HL-60 (cell line): ENCODE results near the gene SLC10A1.

Source experiments
- DNase-seq, 2 experiments: peaks; one replicate each; pipeline ENCODE4 v3.0.0-alpha.2; 2010 to 2020; ENCODE audit warnings: low read depth in 1 of 2, low spot score in 1 of 2
- H3K27ac ChIP-seq: fragments of 250-450 bp; sonication (Bioruptor Pico); replicated peaks from 2 replicates; pipeline ENCODE4 v1.5.1; 2020; ENCODE audit warnings: mild to moderate bottlenecking, moderate library complexity
- H3K27me3 ChIP-seq: fragments of 250-450 bp; sonication (Bioruptor Pico); 2 replicates; pipeline ENCODE4 v1.5.1; 2021; ENCODE audit warnings: mild to moderate bottlenecking, moderate library complexity; ENCODE audit not compliant: insufficient read depth, poor library complexity, severe bottlenecking
- H3K4me3 ChIP-seq: replicated peaks from 2 replicates; pipeline ENCODE4 v1.5.1; 2011; ENCODE audit warnings: mild to moderate bottlenecking, control low read depth, low read length; ENCODE audit not compliant: insufficient read depth
- GABPA ChIP-seq: IDR thresholded peaks from 2 replicates; pipeline ENCODE4 v1.6.1; 2012; ENCODE audit warnings: low read depth
- POLR2AphosphoS5 ChIP-seq: IDR thresholded peaks from 2 replicates; pipeline ENCODE4 v1.6.1; 2012; ENCODE audit warnings: low read depth
- SPI1 ChIP-seq: IDR thresholded peaks from 2 replicates; pipeline ENCODE4 v1.6.1; 2012; ENCODE audit warnings: low read depth, mild to moderate bottlenecking, borderline replicate concordance
- TF ChIP-seq, protein P1 (sequence below): IDR thresholded peaks from one replicate; pipeline ENCODE4 v1.5.1; 2011; ENCODE audit warnings: low read length, control low read depth, inconsistent platforms; ENCODE audit not compliant: insufficient read depth
- TF ChIP-seq, protein P2 (sequence below): IDR thresholded peaks from 2 replicates; pipeline ENCODE4 v1.6.1; 2012; ENCODE audit warnings: low read depth; ENCODE audit not compliant: insufficient replicate concordance

SLC10A1 gene

DNA sequence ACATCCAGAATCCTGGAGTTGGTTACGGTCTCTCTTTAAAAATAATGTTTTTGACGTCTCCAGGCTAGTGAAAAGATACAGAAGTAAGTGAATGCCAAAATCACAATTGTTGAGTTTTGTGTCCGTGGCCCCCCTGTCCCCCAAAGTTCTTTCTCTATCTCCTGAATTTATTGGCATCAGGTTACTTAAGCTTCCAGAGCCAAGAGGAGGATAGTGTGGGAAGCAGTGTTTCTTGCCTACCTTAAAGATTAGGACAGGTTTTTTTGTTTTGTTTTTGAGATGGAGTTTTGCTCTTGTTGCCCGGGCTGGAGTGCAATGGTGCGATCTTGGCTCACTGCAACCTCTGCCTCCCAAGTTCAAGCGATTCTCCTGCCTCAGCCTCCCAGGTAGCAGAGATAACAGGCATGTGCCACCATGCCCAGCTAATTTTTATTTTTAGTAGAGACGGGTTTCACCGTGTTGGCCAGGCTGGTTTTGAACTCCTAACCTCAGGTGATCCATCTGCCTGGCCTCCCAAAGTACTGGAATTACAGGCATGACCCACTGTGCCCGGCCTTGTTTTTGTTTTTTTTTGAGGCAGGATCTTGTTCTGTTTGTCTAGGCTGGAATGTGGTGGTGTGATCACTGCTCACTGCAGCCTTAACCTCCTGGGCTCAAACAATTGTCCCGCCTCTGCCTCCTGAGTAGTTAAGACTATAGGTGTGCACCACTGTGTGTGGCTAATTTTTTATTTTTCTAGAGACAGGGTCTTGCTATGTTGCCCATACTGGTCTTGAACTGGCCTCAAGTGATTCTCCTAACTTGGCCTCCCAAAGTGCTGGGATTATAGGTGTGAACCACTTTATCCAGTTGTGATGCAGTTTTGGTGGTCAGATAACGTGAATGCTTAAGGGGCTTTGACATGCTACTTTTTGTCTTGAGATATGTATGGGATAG, 24.7 kb downstream of the SLC10A1 start:
- H3K4me3 ChIP-seq, result no peak overlapping the region

DNA sequence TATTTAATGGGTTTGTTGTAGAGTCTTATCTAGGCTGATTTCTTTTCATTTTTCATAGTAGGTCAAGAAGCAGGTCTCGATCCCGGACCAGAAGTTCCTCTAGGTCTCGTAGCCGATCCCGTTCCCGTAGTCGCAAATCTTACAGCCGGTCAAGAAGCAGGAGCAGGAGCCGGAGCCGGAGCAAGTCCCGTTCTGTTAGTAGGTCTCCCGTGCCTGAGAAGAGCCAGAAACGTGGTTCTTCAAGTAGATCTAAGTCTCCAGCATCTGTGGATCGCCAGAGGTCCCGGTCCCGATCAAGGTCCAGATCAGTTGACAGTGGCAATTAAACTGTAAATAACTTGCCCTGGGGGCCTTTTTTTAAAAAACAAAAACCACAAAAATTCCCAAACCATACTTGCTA, 25.9 kb downstream of the SLC10A1 start:
- Histone ChIP-seq H3K27ac (no peak overlapping the region), H3K4me3 (no peak overlapping the region), H3K27me3 (no peaks in the 10 kb centered on the region)
- TF ChIP-seq, protein P1, sequence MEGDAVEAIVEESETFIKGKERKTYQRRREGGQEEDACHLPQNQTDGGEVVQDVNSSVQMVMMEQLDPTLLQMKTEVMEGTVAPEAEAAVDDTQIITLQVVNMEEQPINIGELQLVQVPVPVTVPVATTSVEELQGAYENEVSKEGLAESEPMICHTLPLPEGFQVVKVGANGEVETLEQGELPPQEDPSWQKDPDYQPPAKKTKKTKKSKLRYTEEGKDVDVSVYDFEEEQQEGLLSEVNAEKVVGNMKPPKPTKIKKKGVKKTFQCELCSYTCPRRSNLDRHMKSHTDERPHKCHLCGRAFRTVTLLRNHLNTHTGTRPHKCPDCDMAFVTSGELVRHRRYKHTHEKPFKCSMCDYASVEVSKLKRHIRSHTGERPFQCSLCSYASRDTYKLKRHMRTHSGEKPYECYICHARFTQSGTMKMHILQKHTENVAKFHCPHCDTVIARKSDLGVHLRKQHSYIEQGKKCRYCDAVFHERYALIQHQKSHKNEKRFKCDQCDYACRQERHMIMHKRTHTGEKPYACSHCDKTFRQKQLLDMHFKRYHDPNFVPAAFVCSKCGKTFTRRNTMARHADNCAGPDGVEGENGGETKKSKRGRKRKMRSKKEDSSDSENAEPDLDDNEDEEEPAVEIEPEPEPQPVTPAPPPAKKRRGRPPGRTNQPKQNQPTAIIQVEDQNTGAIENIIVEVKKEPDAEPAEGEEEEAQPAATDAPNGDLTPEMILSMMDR, result no peak
- TF ChIP-seq POLR2AphosphoS5, result no peak
- no peak for TF ChIP-seq SPI1
- TF ChIP-seq GABPA, result no peak
- TF ChIP-seq, protein P2, sequence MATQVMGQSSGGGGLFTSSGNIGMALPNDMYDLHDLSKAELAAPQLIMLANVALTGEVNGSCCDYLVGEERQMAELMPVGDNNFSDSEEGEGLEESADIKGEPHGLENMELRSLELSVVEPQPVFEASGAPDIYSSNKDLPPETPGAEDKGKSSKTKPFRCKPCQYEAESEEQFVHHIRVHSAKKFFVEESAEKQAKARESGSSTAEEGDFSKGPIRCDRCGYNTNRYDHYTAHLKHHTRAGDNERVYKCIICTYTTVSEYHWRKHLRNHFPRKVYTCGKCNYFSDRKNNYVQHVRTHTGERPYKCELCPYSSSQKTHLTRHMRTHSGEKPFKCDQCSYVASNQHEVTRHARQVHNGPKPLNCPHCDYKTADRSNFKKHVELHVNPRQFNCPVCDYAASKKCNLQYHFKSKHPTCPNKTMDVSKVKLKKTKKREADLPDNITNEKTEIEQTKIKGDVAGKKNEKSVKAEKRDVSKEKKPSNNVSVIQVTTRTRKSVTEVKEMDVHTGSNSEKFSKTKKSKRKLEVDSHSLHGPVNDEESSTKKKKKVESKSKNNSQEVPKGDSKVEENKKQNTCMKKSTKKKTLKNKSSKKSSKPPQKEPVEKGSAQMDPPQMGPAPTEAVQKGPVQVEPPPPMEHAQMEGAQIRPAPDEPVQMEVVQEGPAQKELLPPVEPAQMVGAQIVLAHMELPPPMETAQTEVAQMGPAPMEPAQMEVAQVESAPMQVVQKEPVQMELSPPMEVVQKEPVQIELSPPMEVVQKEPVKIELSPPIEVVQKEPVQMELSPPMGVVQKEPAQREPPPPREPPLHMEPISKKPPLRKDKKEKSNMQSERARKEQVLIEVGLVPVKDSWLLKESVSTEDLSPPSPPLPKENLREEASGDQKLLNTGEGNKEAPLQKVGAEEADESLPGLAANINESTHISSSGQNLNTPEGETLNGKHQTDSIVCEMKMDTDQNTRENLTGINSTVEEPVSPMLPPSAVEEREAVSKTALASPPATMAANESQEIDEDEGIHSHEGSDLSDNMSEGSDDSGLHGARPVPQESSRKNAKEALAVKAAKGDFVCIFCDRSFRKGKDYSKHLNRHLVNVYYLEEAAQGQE, result no peak
- DNase-seq, result no peak

More for the DNA sequence above, 24.7 kb downstream of the SLC10A1 start:
- TF ChIP-seq SPI1 (no peak), GABPA (no peak)
- TF ChIP-seq, protein P1, result no peak
- Histone ChIP-seq H3K27ac (no peak overlapping the region), H3K27me3 (no peaks in the 10 kb centered on the region)
- DNase-seq, result no peak

DNA sequence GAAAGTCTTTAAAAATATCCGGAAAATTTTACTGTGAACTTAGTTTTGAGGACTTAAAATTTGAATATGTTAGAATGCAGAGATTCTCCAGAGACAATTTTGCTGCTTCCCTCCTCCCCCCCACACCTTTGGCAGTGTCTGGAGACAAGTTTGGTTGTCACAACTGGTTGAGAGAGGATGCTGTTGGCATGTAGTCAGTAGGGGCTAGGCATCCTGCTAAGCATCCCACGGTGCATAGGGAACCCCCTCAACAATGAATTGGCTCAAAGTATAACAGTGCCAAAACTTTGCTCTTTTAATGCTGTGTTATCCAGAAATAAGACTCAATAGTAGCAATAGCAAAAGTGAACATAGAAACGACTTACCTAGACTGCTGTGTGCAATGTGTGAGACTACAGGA, 26.5 kb downstream of the SLC10A1 start:
- no peak for TF ChIP-seq SPI1
- TF ChIP-seq GABPA, result no peak
- TF ChIP-seq, protein P1, result no peak
- TF ChIP-seq POLR2AphosphoS5, result no peak
- TF ChIP-seq, protein P2, result no peak
- Histone ChIP-seq H3K4me3 (no peak overlapping the region), H3K27ac (no peak overlapping the region)

DNA sequence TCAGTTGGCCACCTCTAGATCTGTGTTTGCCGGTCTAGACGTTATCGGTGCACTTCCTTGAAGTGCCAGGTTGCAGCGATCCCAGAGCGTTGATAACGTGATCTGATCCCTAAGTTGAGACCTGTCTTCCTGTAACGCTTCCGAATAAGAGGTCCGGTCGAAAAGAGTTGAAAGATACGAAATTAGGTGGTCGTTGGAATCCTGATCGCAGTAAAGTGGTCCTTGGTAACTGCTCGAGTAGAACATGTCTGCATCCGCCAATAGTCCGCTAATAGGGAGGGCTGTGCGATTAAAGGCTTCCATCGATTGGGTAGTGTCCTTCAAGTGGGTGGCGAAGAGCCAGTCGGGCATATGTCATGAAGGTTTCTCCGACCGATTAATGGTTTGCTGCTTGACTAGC, 27.4 kb downstream of the SLC10A1 start:
- no peak for DNase-seq
- Histone ChIP-seq H3K27me3 (no peaks in the 10 kb centered on the region), H3K4me3 (no peak overlapping the region), H3K27ac (no peak overlapping the region)
- TF ChIP-seq, protein P1, result no peak
- no peak for TF ChIP-seq GABPA
- TF ChIP-seq, protein P2, result no peak
- TF ChIP-seq POLR2AphosphoS5, result no peak

More for the DNA sequence above, 26.5 kb downstream of the SLC10A1 start:
- H3K27me3 ChIP-seq, result no peaks in the 10 kb centered on the region
- DNase-seq, result no peak
